Cardiac fibroblast (primary cell): ENCODE data around the gene MKRN1.

Experiments used
- DNase-seq, 2 donors: peaks; one replicate each; pipeline versions ENCODE4 v3.0.0 to v3.0.0-alpha.2; 2010; ENCODE audit warnings: low read depth in 2 of 2
- H3K4me3 ChIP-seq, 2 donors: replicated peaks in 1 of 2; 1 replicate in 1 of 2; 2 replicates in 1 of 2; pipeline ENCODE4 v1.5.1; 2011; ENCODE audit warnings: low read depth in 2 of 2, low read length in 2 of 2, mild to moderate bottlenecking in 2 of 2, moderate library complexity in 1 of 2
- CTCF ChIP-seq: IDR thresholded peaks from one replicate; pipeline ENCODE4 v1.5.1; 2011; ENCODE audit warnings: low read depth, mild to moderate bottlenecking, low read length, inconsistent platforms

Gene MKRN1

GRCh38 chr7:140497241-140497769 lies 18.0 kb upstream of the MKRN1 start:
- H3K4me3 ChIP-seq = no peak overlapping the region
- no peak for DNase-seq
- no peak for TF ChIP-seq CTCF

DNA sequence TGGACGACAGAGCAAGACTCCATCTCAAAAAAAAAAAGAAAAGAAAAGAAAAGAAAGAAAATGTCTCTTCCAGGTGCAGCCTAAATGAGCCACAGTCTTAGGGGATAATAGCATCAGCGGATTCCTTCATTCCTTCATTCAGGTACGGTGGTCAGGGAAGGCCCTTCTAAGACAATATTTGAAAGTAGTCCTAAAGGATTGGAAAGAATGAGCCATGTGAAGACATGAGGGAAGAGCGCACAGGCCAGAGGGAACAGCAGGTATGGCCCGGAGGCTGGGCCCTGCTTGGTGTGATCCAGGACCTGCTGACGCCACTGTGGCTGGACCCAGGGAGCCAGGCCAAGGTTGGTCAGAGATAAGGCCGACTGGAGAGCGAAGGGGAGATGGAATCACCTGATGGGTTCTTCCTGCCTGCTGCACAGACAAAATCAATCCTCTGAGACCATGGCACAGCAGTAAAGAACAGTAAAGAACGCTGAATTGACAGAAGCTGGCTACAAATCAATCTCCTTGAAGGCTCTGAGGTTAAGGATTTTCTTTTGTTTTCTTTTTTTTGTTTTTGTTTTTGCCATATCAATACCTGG lies 16.3 kb upstream of the MKRN1 start:
- H3K4me3 ChIP-seq = no peak overlapping the region
- no peak for DNase-seq
- no peak for TF ChIP-seq CTCF

- no peak for DNase-seq
- no peak overlapping the region for H3K4me3 ChIP-seq
- no peak for TF ChIP-seq CTCF
Measured at GRCh38 chr7:140494867-140495266, 15.6 kb upstream of the MKRN1 start.

- no peak for DNase-seq
- H3K4me3 ChIP-seq = no peak overlapping the region
Measured at GRCh38 chr7:140489026-140489359, 9.7 kb upstream of the MKRN1 start.

DNA sequence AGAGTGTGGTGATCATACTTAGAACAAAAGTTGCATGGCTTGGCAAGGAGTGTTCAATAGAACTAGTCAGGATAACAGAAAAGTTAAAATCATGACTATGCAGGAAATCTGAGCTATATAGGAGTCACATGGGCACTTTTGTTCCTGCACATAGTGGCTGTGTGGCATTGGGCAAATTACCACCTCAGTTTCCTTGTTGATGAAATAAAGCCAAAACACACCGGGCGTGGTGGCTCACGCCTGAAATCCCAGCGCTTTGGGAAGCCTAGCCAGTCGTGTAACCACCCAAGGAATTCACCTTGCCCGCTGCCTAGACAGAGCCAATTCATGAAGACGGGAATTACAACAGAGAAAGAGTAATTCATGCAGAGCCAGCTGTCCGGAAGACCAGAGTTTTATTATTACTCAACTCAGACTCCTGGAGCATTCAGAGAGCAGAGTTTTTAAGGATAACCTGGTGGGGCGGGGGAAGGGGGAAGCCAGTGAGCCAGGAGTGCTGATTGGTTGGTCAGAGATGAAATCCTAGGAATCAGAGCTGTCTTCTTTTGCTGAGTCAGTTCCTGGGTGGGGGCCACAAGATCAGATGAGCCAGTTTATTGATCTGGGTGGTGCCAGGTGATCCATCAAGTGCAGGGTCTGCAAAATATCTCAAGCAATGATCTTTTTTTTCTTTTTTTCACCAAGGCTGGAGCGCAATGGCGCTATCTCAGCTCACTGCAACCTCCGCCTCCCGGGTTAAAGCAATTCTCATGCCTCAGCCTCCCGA lies 6.4 kb upstream of the MKRN1 start:
- no peak for TF ChIP-seq CTCF

More at GRCh38 chr7:140489026-140489359, 9.7 kb upstream of the MKRN1 start:
- TF ChIP-seq CTCF = no peak

GRCh38 chr7:140484951-140485499 lies 5.7 kb upstream of the MKRN1 start:
- H3K4me3 ChIP-seq = no peak overlapping the region
- TF ChIP-seq CTCF = no peak
- DNase-seq = no peak

More for the DNA sequence above, 6.4 kb upstream of the MKRN1 start:
- H3K4me3 ChIP-seq = no peak overlapping the region
- DNase-seq = no peak
